Astrocyte (in vitro differentiated cells and primary cell): ENCODE data around the gene C5. TPM values are rescaled to one million over a fixed set of nuclear protein-coding genes. Genes with fewer than 3 reads are reported as not detected.

Experiments used
- DNase-seq: peaks from one replicate; pipeline ENCODE4 v3.0.0-alpha.2; 2010; ENCODE audit warnings: low read depth
- FAIRE-seq: peaks from 2 replicates; lab custom pipeline; 2011; peaks lifted over from hg19 to GRCh38; lab: Jason Lieb, UNC
- H2AFZ ChIP-seq: 2 replicates; pipeline ENCODE4 v1.6.0; 2012; ENCODE audit warnings: low read depth, low read length, inconsistent platforms
- H3K27ac ChIP-seq: 2 replicates; pipeline ENCODE4 v1.5.1; 2011; ENCODE audit warnings: low read depth, low read length, inconsistent platforms
- H3K27me3 ChIP-seq: 2 replicates; pipeline ENCODE4 v1.6.0; 2011; ENCODE audit warnings: low read length, inconsistent platforms; ENCODE audit not compliant: insufficient read depth
- H3K36me3 ChIP-seq: 2 replicates; pipeline ENCODE4 v1.5.1; 2011; ENCODE audit warnings: low read length, inconsistent platforms; ENCODE audit not compliant: insufficient read depth
- H3K4me1 ChIP-seq: 2 replicates; pipeline ENCODE4 v1.5.1; 2011; ENCODE audit warnings: low read length, inconsistent platforms; ENCODE audit not compliant: insufficient read depth
- H3K4me2 ChIP-seq: 2 replicates; pipeline ENCODE4 v1.6.0; 2012; ENCODE audit warnings: low read length, inconsistent platforms
- H3K4me3 ChIP-seq: 2 replicates; pipeline ENCODE4 v1.5.1; 2011; ENCODE audit warnings: low read depth, mild to moderate bottlenecking, low read length, inconsistent platforms; ENCODE audit not compliant: insufficient read depth
- H3K79me2 ChIP-seq: 2 replicates; pipeline ENCODE4 v1.6.0; 2012; ENCODE audit warnings: mild to moderate bottlenecking, low read length, inconsistent platforms; ENCODE audit not compliant: insufficient read depth
- H3K9ac ChIP-seq: 2 replicates; pipeline ENCODE4 v1.6.0; 2012; ENCODE audit warnings: mild to moderate bottlenecking, low read length, inconsistent platforms
- H3K9me3 ChIP-seq: 2 replicates; pipeline ENCODE4 v1.5.1; 2012; ENCODE audit warnings: low read depth, mild to moderate bottlenecking, low read length, inconsistent platforms; ENCODE audit not compliant: insufficient read depth
- H4K20me1 ChIP-seq: 2 replicates; pipeline ENCODE4 v1.6.0; 2012; ENCODE audit warnings: low read length, inconsistent platforms; ENCODE audit not compliant: insufficient read depth
- H3K27ac Mint-ChIP-seq: one replicate; pipeline ENCODE4 v1.8.0; 2021; ENCODE audit warnings: mild to moderate bottlenecking, mixed read lengths; ENCODE audit not compliant: unreplicated experiment
- H3K27me3 Mint-ChIP-seq: one replicate; pipeline ENCODE4 v1.8.0; 2021; ENCODE audit warnings: low read depth, mixed read lengths; ENCODE audit not compliant: unreplicated experiment
- H3K36me3 Mint-ChIP-seq: one replicate; pipeline ENCODE4 v1.8.0; 2021; ENCODE audit warnings: low read depth, mixed read lengths; ENCODE audit not compliant: unreplicated experiment
- H3K4me1 Mint-ChIP-seq: one replicate; pipeline ENCODE4 v1.8.0; 2021; ENCODE audit warnings: low read depth, mixed read lengths; ENCODE audit not compliant: unreplicated experiment
- H3K4me3 Mint-ChIP-seq: one replicate; pipeline ENCODE4 v1.8.0; 2021; ENCODE audit warnings: mild to moderate bottlenecking, moderate library complexity, mixed read lengths; ENCODE audit not compliant: unreplicated experiment
- H3K9me3 Mint-ChIP-seq: one replicate; pipeline ENCODE4 v1.8.0; 2021; ENCODE audit warnings: mild to moderate bottlenecking, mixed read lengths; ENCODE audit not compliant: unreplicated experiment
- EZH2 ChIP-seq: IDR thresholded peaks from 2 replicates; pipeline ENCODE4 v1.6.1; 2012; ENCODE audit warnings: mild to moderate bottlenecking, low read length, inconsistent platforms; ENCODE audit not compliant: insufficient read depth
- total RNA-seq: library from RNA; stranded (reverse); gene quantifications from 2 replicates; pipeline ENCODE4 v1.2.1, GENCODE V29; 2021
- TF ChIP-seq, protein P1 (sequence below): IDR thresholded peaks from 2 replicates; pipeline ENCODE4 v1.5.1; 2011; ENCODE audit warnings: low read depth, mild to moderate bottlenecking, inconsistent platforms, low read length, moderate library complexity; ENCODE audit not compliant: insufficient read depth

Gene C5
- total RNA-seq, 1 donor from 2014 or later = 1.1 TPM

DNA sequence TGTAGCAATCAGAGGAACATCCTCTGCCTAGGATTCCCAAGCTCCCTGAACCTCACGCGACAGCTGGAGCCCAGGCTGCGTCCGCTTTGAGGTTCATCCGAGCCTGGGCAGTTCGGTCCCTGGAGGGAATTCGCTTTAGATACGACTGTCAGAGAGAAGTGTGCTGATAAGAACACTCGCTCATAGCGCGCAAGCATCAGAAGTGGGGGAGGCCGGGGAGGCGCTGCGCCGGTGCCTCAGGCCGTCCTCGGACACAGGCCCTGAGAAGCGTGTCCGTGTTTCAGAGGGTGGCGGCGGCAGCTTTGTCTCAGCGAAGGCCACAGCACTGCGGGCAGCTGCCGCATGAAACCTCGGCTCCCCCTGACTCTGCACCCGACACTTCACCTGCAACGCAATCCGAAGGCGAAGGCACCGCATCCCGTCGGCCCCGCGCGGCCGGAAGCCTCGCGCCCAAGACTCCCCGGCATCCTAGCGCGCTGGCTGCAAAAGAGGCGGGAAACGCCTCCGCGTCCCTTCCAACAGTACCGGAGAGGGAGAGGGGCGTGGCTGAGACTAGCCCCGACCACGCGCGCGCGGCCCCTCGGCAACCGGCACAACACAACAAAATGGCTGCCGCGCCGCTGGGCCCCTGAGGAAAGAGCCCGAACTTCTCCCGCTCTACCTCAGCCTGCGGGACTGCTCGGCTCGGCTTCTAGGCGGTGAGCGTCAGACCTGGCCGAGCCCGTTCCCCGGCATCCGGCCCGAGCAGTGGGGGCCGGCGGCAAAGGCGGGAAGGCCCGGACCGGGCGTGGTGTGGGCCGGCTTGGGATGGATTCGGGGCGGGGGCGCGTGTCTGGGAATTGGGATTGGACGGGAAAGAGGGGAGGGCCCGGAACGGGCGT, 24.5 kb upstream of the C5 start, which contains the start of gene CNTRL:
Gene CNTRL (plus strand): TSS at position 586 of the 881 bp plus-strand sequence. CDS start 13,372 bp downstream, outside the sequence.
- H3K4me2 ChIP-seq = peak within 1 kb of the TSS; percentile 94
- peak within 1 kb of the TSS; percentile 76 for H3K27ac Mint-ChIP-seq

DNA sequence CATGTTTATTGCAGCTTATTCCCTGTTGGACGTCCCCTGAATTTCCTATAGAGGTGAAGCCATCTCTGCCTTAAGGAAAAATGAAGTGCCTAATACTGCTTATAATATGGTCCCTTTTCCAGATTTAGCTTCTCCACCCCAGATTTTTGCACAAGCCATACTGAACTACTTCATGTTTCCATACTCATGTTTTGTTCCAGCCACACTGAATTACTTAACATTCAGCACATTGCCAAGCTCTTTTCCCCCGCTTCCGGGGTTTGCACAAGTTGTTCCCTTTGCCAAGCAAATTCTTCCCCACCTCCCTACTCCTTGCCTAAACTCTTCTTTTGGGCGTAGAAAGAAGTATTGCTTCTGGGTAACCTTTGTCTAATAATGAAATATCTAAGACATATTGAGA, 23.0 kb upstream of the C5 start:
- Histone ChIP-seq H3K4me3 (no peak overlapping the region), H4K20me1 (no peaks in the 10 kb centered on the region), H3K4me2 (peak overlapping the region; percentile 23), H3K27ac (no peak overlapping the region), H3K9ac (no peak overlapping the region), H3K79me2 (no peaks in the 10 kb centered on the region), H3K27me3 (no peaks in the 10 kb centered on the region), H2AFZ (no peak overlapping the region), H3K36me3 (no peaks in the 10 kb centered on the region), H3K4me1 (peaks cover 12% of the 10 kb centered on the region), H3K9me3 (no peaks in the 10 kb centered on the region)
- Mint-ChIP-seq H3K4me3 (no peak overlapping the region), H3K27me3 (peaks cover 19% of the 10 kb centered on the region), H3K4me1 (no peaks in the 10 kb centered on the region), H3K36me3 (peaks cover 4% of the 10 kb centered on the region), H3K9me3 (peaks cover 5% of the 10 kb centered on the region), H3K27ac (no peak overlapping the region)
- DNase-seq = peak; percentile 36
- no peak for FAIRE-seq
- TF ChIP-seq, protein P1, sequence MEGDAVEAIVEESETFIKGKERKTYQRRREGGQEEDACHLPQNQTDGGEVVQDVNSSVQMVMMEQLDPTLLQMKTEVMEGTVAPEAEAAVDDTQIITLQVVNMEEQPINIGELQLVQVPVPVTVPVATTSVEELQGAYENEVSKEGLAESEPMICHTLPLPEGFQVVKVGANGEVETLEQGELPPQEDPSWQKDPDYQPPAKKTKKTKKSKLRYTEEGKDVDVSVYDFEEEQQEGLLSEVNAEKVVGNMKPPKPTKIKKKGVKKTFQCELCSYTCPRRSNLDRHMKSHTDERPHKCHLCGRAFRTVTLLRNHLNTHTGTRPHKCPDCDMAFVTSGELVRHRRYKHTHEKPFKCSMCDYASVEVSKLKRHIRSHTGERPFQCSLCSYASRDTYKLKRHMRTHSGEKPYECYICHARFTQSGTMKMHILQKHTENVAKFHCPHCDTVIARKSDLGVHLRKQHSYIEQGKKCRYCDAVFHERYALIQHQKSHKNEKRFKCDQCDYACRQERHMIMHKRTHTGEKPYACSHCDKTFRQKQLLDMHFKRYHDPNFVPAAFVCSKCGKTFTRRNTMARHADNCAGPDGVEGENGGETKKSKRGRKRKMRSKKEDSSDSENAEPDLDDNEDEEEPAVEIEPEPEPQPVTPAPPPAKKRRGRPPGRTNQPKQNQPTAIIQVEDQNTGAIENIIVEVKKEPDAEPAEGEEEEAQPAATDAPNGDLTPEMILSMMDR = no peak
- no peak for TF ChIP-seq EZH2

More for the DNA sequence above, 24.5 kb upstream of the C5 start, which contains the start of gene CNTRL:
- Histone ChIP-seq H3K27ac (peak within 1 kb of the TSS; percentile 93), H3K79me2 (no peaks in the 10 kb centered on the region), H3K9me3 (no peaks in the 10 kb centered on the region), H3K4me1 (peaks cover 12% of the 10 kb centered on the region), H3K9ac (peak within 1 kb of the TSS; percentile 92), H2AFZ (peak within 1 kb of the TSS; percentile 99), H3K4me3 (peak within 1 kb of the TSS; percentile 77), H3K27me3 (no peaks in the 10 kb centered on the region), H3K36me3 (no peaks in the 10 kb centered on the region), H4K20me1 (no peaks in the 10 kb centered on the region)
- Mint-ChIP-seq H3K4me3 (peak within 1 kb of the TSS; percentile 91), H3K27me3 (peaks cover 14% of the 10 kb centered on the region), H3K36me3 (no peaks in the 10 kb centered on the region), H3K4me1 (no peaks in the 10 kb centered on the region), H3K9me3 (no peaks in the 10 kb centered on the region)
- FAIRE-seq (no peak), DNase-seq (peak; percentile 79)
- no peak for TF ChIP-seq EZH2
- TF ChIP-seq, protein P1 = no peak
